Suprapubic skin (tissue), 3 donors: ENCODE data around the gene HACE1.

Source experiments
- CTCF ChIP-seq, 2 donors: fragments of 200-600 bp in 1 of 2; fragments of 450-650 bp in 1 of 2; sonication (generic) in 1 of 2; IDR thresholded peaks; one replicate each; pipeline ENCODE4 v1.5.1; 2016 to 2019; ENCODE audit warnings: antibody characterized with exemption in 2 of 2, mild to moderate bottlenecking in 1 of 2, moderate library complexity in 1 of 2
- POLR2AphosphoS5 ChIP-seq, 3 donors: sonication (generic); formaldehyde crosslinking; IDR thresholded peaks; one replicate each; pipeline ENCODE4 v1.6.1; 2017; ENCODE audit warnings: antibody characterized with exemption in 3 of 3

- TF ChIP-seq CTCF (IDR thresholded peaks at IDR 0.05) (no peak), POLR2AphosphoS5 (IDR thresholded peaks at IDR 0.05) (no peak)
Measured at GRCh38 chr6:104750449-104750848, 109.3 kb downstream of the HACE1 start.
